Astrocyte (in vitro differentiated cells and primary cell): ENCODE results near the gene SLC2A2. TPM values are rescaled to one million over a fixed set of nuclear protein-coding genes. Genes with fewer than 3 reads are reported as not detected.

ENCODE experiments used
- DNase-seq: peaks from one replicate; pipeline ENCODE4 v3.0.0-alpha.2; 2010; ENCODE audit warnings: low read depth
- FAIRE-seq: peaks from 2 replicates; lab custom pipeline; 2011; peaks lifted over from hg19 to GRCh38; lab: Jason Lieb, UNC
- H2AFZ ChIP-seq: 2 replicates; pipeline ENCODE4 v1.6.0; 2012; ENCODE audit warnings: low read depth, low read length, inconsistent platforms
- H3K27ac ChIP-seq: 2 replicates; pipeline ENCODE4 v1.5.1; 2011; ENCODE audit warnings: low read depth, low read length, inconsistent platforms
- H3K27me3 ChIP-seq: 2 replicates; pipeline ENCODE4 v1.6.0; 2011; ENCODE audit warnings: low read length, inconsistent platforms; ENCODE audit not compliant: insufficient read depth
- H3K36me3 ChIP-seq: 2 replicates; pipeline ENCODE4 v1.5.1; 2011; ENCODE audit warnings: low read length, inconsistent platforms; ENCODE audit not compliant: insufficient read depth
- H3K4me1 ChIP-seq: 2 replicates; pipeline ENCODE4 v1.5.1; 2011; ENCODE audit warnings: low read length, inconsistent platforms; ENCODE audit not compliant: insufficient read depth
- H3K4me2 ChIP-seq: 2 replicates; pipeline ENCODE4 v1.6.0; 2012; ENCODE audit warnings: low read length, inconsistent platforms
- H3K4me3 ChIP-seq: 2 replicates; pipeline ENCODE4 v1.5.1; 2011; ENCODE audit warnings: low read depth, mild to moderate bottlenecking, low read length, inconsistent platforms; ENCODE audit not compliant: insufficient read depth
- H3K79me2 ChIP-seq: 2 replicates; pipeline ENCODE4 v1.6.0; 2012; ENCODE audit warnings: mild to moderate bottlenecking, low read length, inconsistent platforms; ENCODE audit not compliant: insufficient read depth
- H3K9ac ChIP-seq: 2 replicates; pipeline ENCODE4 v1.6.0; 2012; ENCODE audit warnings: mild to moderate bottlenecking, low read length, inconsistent platforms
- H3K9me3 ChIP-seq: 2 replicates; pipeline ENCODE4 v1.5.1; 2012; ENCODE audit warnings: low read depth, mild to moderate bottlenecking, low read length, inconsistent platforms; ENCODE audit not compliant: insufficient read depth
- H4K20me1 ChIP-seq: 2 replicates; pipeline ENCODE4 v1.6.0; 2012; ENCODE audit warnings: low read length, inconsistent platforms; ENCODE audit not compliant: insufficient read depth
- H3K27ac Mint-ChIP-seq: one replicate; pipeline ENCODE4 v1.8.0; 2021; ENCODE audit warnings: mild to moderate bottlenecking, mixed read lengths; ENCODE audit not compliant: unreplicated experiment
- H3K27me3 Mint-ChIP-seq: one replicate; pipeline ENCODE4 v1.8.0; 2021; ENCODE audit warnings: low read depth, mixed read lengths; ENCODE audit not compliant: unreplicated experiment
- H3K36me3 Mint-ChIP-seq: one replicate; pipeline ENCODE4 v1.8.0; 2021; ENCODE audit warnings: low read depth, mixed read lengths; ENCODE audit not compliant: unreplicated experiment
- H3K4me1 Mint-ChIP-seq: one replicate; pipeline ENCODE4 v1.8.0; 2021; ENCODE audit warnings: low read depth, mixed read lengths; ENCODE audit not compliant: unreplicated experiment
- H3K4me3 Mint-ChIP-seq: one replicate; pipeline ENCODE4 v1.8.0; 2021; ENCODE audit warnings: mild to moderate bottlenecking, moderate library complexity, mixed read lengths; ENCODE audit not compliant: unreplicated experiment
- H3K9me3 Mint-ChIP-seq: one replicate; pipeline ENCODE4 v1.8.0; 2021; ENCODE audit warnings: mild to moderate bottlenecking, mixed read lengths; ENCODE audit not compliant: unreplicated experiment
- EZH2 ChIP-seq: IDR thresholded peaks from 2 replicates; pipeline ENCODE4 v1.6.1; 2012; ENCODE audit warnings: mild to moderate bottlenecking, low read length, inconsistent platforms; ENCODE audit not compliant: insufficient read depth
- total RNA-seq: library from RNA; stranded (reverse); gene quantifications from 2 replicates; pipeline ENCODE4 v1.2.1, GENCODE V29; 2021
- TF ChIP-seq, protein P1 (sequence below): IDR thresholded peaks from 2 replicates; pipeline ENCODE4 v1.5.1; 2011; ENCODE audit warnings: low read depth, mild to moderate bottlenecking, inconsistent platforms, low read length, moderate library complexity; ENCODE audit not compliant: insufficient read depth

Gene SLC2A2
- total RNA-seq, 1 donor from 2014 or later: not detected

DNA sequence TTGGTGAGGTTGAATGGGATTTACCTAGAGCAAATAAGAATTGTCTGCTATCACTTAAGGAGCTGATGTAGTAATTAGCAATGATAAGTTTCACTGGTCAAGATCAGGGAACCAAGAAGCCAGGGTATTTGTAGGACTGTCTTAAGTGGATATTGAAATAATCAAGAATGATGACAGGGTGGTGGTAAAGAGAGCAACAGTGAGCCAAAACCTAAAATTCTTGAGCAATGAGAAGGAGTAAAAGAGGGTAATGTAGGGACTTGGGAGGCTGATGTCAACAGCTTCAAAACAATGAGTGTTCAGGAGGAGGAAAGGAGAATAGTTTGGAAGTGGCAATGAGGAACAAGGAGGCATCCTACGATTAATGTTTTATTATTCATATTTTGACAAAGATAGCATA, 31.5 kb upstream of the SLC2A2 start:
- Histone ChIP-seq H3K4me3 (no peak overlapping the region), H4K20me1 (no peaks in the 10 kb centered on the region), H3K27me3 (no peaks in the 10 kb centered on the region), H2AFZ (no peak overlapping the region), H3K4me2 (no peak overlapping the region), H3K9me3 (no peaks in the 10 kb centered on the region), H3K79me2 (no peaks in the 10 kb centered on the region), H3K36me3 (no peaks in the 10 kb centered on the region), H3K4me1 (peaks cover 19% of the 10 kb centered on the region), H3K9ac (no peak overlapping the region), H3K27ac (no peak overlapping the region)
- Mint-ChIP-seq H3K4me3 (no peak overlapping the region), H3K9me3 (no peaks in the 10 kb centered on the region), H3K36me3 (peaks cover 5% of the 10 kb centered on the region), H3K27me3 (no peaks in the 10 kb centered on the region), H3K27ac (no peak overlapping the region), H3K4me1 (peaks cover 7% of the 10 kb centered on the region)
- DNase-seq (peak; percentile 79), FAIRE-seq (no peak)
- TF ChIP-seq, protein P1, sequence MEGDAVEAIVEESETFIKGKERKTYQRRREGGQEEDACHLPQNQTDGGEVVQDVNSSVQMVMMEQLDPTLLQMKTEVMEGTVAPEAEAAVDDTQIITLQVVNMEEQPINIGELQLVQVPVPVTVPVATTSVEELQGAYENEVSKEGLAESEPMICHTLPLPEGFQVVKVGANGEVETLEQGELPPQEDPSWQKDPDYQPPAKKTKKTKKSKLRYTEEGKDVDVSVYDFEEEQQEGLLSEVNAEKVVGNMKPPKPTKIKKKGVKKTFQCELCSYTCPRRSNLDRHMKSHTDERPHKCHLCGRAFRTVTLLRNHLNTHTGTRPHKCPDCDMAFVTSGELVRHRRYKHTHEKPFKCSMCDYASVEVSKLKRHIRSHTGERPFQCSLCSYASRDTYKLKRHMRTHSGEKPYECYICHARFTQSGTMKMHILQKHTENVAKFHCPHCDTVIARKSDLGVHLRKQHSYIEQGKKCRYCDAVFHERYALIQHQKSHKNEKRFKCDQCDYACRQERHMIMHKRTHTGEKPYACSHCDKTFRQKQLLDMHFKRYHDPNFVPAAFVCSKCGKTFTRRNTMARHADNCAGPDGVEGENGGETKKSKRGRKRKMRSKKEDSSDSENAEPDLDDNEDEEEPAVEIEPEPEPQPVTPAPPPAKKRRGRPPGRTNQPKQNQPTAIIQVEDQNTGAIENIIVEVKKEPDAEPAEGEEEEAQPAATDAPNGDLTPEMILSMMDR: no peak
- no peak for TF ChIP-seq EZH2

DNA sequence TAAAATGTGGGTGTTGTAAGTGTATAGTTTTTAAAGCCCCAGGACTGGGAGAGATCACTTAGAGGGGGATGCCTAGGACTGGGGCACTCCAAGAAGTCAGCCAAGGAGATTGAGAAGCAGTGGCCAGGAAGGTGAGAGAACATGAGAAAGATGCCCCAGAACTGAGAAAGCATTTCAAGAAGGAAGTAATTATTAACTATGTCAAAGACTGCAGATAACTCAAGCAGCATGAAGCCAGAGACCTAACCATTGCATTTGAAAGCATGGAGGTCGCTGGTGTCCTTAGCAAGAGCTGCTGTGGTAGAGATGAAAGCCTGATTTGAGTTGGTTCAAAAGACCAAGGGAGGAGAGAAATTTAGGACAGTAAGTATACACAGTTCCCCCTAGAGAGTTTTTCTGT, 30.6 kb upstream of the SLC2A2 start:
- no peak for FAIRE-seq
- Mint-ChIP-seq H3K27ac (no peak overlapping the region), H3K27me3 (no peaks in the 10 kb centered on the region), H3K9me3 (peaks cover 1% of the 10 kb centered on the region), H3K36me3 (peaks cover 3% of the 10 kb centered on the region), H3K4me1 (peaks cover 7% of the 10 kb centered on the region), H3K4me3 (no peak overlapping the region)
- Histone ChIP-seq H3K4me1 (peaks cover 19% of the 10 kb centered on the region), H3K9ac (no peak overlapping the region), H3K79me2 (no peaks in the 10 kb centered on the region), H3K27ac (peak overlapping the region; percentile 6), H3K4me2 (peak overlapping the region; percentile 63), H4K20me1 (no peaks in the 10 kb centered on the region), H3K9me3 (no peaks in the 10 kb centered on the region), H2AFZ (no peak overlapping the region), H3K4me3 (no peak overlapping the region), H3K27me3 (no peaks in the 10 kb centered on the region), H3K36me3 (no peaks in the 10 kb centered on the region)
- TF ChIP-seq EZH2: no peak
- TF ChIP-seq, protein P1: no peak
- DNase-seq: no peak

DNA sequence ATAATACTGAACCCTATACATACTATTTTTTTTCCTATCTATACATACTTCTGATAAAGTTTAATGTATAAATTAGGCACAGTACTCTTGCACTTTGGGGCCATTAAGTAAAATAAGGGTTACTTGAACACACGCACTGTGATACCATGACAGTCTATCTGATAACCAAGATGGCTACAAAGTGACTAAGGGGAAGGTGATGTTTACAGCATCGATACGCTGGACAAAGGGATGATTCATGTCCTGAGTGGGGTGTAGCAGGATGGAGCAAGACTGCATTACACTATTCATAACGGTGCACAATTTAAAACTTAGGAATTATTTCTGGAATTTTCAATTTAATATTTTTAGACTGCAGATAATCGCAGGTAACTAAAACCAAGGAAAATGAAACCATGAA, 30.0 kb upstream of the SLC2A2 start:
- Histone ChIP-seq H3K4me3 (no peak overlapping the region), H4K20me1 (no peaks in the 10 kb centered on the region), H3K4me2 (peak overlapping the region; percentile 63), H3K27ac (peak overlapping the region; percentile 79), H3K4me1 (peaks cover 19% of the 10 kb centered on the region), H3K9me3 (no peaks in the 10 kb centered on the region), H3K36me3 (no peaks in the 10 kb centered on the region), H3K79me2 (no peaks in the 10 kb centered on the region), H3K27me3 (no peaks in the 10 kb centered on the region), H3K9ac (no peak overlapping the region), H2AFZ (no peak overlapping the region)
- H3K36me3 Mint-ChIP-seq: peaks cover 2% of the 10 kb centered on the region
- DNase-seq: peak; percentile 74
- H3K4me3 Mint-ChIP-seq: no peak overlapping the region
- H3K4me1 Mint-ChIP-seq: peaks cover 7% of the 10 kb centered on the region
- no peak for FAIRE-seq
- TF ChIP-seq EZH2: no peak
- TF ChIP-seq, protein P1: no peak
- no peak overlapping the region for H3K27ac Mint-ChIP-seq
- no peaks in the 10 kb centered on the region for H3K27me3 Mint-ChIP-seq
- H3K9me3 Mint-ChIP-seq: peaks cover 6% of the 10 kb centered on the region
